HepG2 (cell line): ENCODE data around the gene TMBIM4. TPM values are rescaled to one million over a fixed set of nuclear protein-coding genes. Genes with fewer than 3 reads are reported as not detected.

ENCODE experiments used
- IRX3 ChIP-seq: sonication (generic); formaldehyde crosslinking; IDR thresholded peaks from 2 replicates; pipeline ENCODE4 v1.8.1; 2023; ENCODE audit warnings: mild to moderate bottlenecking, low read depth, missing genetic modification reagents, borderline replicate concordance
- KDM1A ChIP-seq: IDR thresholded peaks from 2 replicates; pipeline ENCODE4 v1.6.1; 2016; ENCODE audit warnings: missing compliant biosample characterization
- NR3C1 ChIP-seq: sonication (generic); formaldehyde crosslinking; IDR thresholded peaks from 2 replicates; pipeline ENCODE4 v1.4.0; 2020; ENCODE audit warnings: missing genetic modification reagents
- ZBTB3 ChIP-seq: sonication (generic); formaldehyde crosslinking; IDR thresholded peaks from 2 replicates; pipeline ENCODE4 v1.4.0; 2020; ENCODE audit warnings: low read depth, mild to moderate bottlenecking, moderate library complexity, missing genetic modification reagents, borderline replicate concordance
- ZC3H4 ChIP-seq: sonication (generic); formaldehyde crosslinking; IDR thresholded peaks from 2 replicates; pipeline ENCODE4 v1.4.0; 2020; ENCODE audit warnings: missing genetic modification reagents, borderline replicate concordance
- polyA plus RNA-seq, 8 experiments: library from polyadenylated mRNA; depleted of rRNA in 3 of 8; stranded (reverse) in 7 of 8; unstranded in 1 of 8; fragments of >200 nt; fragmentation: Illumina TruSeq in 4 of 8; extraction: Trizol in 4 of 8; gene quantifications; 2 replicates each; pipeline versions ENCODE4 v1.2.1 to v1.2.3, GENCODE V29; 2011 to 2016; ENCODE audit warnings: low read depth in 4 of 8, missing spikeins in 1 of 8, mixed read lengths in 1 of 8; ENCODE audit not compliant: insufficient read depth in 1 of 8
- total RNA-seq, 5 experiments: library from RNA; depleted of rRNA; stranded (reverse); fragments of >200 nt; fragmentation: Illumina TruSeq; extraction: Trizol; gene quantifications; 2 replicates each; pipeline ENCODE4 v1.2.3, GENCODE V29; 2016; ENCODE audit warnings: low read depth in 1 of 5
- TF ChIP-seq, protein P1 (sequence below): sonication (generic); formaldehyde crosslinking; IDR thresholded peaks from 2 replicates; pipeline ENCODE4 v1.4.0; 2020; ENCODE audit warnings: mild to moderate bottlenecking, missing genetic modification reagents
- TF ChIP-seq, protein P2 (sequence below): sonication (generic); formaldehyde crosslinking; conservative IDR thresholded peaks from 2 replicates; pipeline ENCODE4 v1.4.0; 2020; ENCODE audit warnings: missing genetic modification reagents

Gene TMBIM4
- total and polyA plus RNA-seq, 2 of the 13 experiments (the other 11 are each of a cell fraction or from before 2014, with no cell fraction given), result 60.5 to 67.7 TPM

DNA sequence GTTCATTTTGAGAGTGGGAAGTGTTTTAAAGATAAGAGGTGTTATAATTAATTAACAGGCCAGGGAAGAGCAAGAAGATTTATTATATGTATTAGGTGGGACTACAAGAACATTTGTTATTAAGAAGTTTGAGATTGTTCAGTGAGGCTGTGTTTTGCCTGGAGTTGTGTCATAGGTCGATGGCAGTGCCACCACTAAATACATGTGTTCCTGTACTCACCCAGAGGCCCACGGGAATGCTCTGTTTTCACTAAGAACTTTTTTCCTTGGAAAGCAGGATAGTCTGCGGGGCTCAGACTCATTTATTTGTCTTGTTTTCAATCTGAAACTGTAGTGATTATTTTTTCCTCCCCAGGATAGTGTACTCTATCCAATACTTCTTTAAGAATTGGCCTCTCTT, 29.3 kb upstream of the TMBIM4 start (continued):
- TF ChIP-seq NR3C1 (CRISPR knock-in tag) (no peak), KDM1A (CRISPR knock-in tag) (no peak), ZBTB3 (CRISPR knock-in tag) (no peak), ZC3H4 (CRISPR knock-in tag) (no peak), IRX3 (CRISPR knock-in tag) (no peak)
- TF ChIP-seq, protein P1, sequence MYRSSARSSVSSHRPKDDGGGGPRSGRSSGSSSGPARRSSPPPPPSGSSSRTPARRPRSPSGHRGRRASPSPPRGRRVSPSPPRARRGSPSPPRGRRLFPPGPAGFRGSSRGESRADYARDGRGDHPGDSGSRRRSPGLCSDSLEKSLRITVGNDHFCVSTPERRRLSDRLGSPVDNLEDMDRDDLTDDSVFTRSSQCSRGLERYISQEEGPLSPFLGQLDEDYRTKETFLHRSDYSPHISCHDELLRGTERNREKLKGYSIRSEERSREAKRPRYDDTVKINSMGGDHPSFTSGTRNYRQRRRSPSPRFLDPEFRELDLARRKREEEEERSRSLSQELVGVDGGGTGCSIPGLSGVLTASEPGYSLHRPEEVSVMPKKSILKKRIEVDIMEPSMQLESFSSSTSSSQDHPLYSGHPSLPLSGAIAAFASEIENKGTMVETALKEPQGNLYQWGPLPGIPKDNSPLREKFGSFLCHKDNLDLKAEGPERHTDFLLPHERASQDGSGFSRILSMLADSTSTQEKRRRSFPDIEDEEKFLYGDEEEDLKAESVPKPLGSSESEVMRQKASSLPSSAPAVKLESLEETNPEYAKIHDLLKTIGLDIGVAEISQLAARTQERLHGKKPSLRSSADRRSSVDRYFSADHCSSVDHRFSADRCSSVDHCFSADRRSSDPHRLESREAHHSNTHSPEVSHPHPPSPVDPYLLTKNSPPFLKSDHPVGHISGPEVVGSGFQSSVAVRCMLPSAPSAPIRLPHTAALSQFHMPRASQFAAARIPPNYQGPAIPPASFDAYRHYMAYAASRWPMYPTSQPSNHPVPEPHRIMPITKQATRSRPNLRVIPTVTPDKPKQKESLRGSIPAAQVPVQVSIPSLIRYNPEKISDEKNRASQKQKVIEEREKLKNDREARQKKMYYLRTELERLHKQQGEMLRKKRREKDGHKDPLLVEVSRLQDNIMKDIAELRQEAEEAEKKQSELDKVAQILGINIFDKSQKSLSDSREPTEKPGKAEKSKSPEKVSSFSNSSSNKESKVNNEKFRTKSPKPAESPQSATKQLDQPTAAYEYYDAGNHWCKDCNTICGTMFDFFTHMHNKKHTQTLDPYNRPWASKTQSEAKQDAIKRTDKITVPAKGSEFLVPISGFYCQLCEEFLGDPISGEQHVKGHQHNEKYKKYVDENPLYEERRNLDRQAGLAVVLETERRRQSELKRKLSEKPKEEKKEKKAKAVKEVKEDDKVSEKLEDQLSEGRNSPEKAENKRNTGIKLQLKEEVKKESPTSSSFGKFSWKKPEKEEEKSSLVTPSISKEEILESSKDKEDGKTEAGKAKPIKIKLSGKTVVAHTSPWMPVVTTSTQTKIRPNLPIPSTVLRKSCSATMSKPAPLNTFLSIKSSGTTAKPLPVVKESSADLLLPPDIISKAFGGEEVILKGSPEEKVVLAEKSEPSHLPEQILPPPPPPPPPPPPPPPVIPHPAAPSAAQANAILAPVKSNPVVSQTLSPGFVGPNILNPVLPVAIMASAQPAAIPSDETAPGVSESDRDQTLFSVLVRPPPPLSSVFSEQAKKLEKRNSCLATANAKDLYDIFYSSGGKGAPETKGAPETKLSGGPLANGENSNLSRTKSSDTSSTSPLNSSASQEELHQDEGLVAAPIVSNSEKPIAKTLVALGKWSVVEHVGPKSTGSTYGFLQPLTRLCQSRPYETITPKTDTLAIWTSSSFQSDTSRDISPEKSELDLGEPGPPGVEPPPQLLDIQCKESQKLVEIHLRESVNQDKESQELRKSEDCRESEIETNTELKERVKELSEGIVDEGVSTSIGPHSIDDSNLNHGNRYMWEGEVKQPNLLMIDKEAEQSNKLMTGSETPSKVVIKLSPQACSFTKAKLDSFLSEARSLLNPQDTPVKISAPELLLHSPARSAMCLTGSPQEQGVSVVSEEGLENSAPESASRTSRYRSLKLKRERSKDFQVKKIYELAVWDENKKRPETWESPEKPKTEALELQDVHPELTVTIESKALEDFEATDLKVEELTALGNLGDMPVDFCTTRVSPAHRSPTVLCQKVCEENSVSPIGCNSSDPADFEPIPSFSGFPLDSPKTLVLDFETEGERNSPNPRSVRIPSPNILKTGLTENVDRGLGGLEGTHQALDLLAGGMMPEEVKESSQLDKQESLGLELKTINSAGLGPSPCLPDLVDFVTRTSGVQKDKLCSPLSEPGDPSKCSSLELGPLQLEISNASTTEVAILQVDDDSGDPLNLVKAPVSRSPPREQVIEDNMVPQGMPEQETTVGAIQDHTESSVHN (CRISPR knock-in tag), result no peak
- TF ChIP-seq, protein P2, sequence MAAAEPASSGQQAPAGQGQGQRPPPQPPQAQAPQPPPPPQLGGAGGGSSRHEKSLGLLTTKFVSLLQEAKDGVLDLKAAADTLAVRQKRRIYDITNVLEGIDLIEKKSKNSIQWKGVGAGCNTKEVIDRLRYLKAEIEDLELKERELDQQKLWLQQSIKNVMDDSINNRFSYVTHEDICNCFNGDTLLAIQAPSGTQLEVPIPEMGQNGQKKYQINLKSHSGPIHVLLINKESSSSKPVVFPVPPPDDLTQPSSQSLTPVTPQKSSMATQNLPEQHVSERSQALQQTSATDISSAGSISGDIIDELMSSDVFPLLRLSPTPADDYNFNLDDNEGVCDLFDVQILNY (CRISPR knock-in tag), result no peak
